Cortex of kidney (tissue), 1 donor: ENCODE measurements around the gene TFAP2A.

Experiments used
- DNase-seq: peaks from one replicate; lab custom pipeline; 2025; lab: John Stamatoyannopoulos, UW

TFAP2A gene

GRCh38 chr6:10414756-10415616, at the start of gene TFAP2A:
Gene TFAP2A (minus strand): TSS chr6:10415074. CDS start chr6:10414991, 83 bp downstream.
- no peak for DNase-seq

- DNase-seq: no peak
These were observed 48.9 kb upstream of the TFAP2A start for GRCh38 chr6:10463491-10464481.

- DNase-seq: no peak
These were observed 48.2 kb upstream of the TFAP2A start for GRCh38 chr6:10463040-10463439.

GRCh38 chr6:10461850-10462249, 47.0 kb upstream of the TFAP2A start:
- DNase-seq: no peak

GRCh38 chr6:10460096-10460495, 45.2 kb upstream of the TFAP2A start:
- no peak for DNase-seq

- no peak for DNase-seq
These were observed 43.4 kb upstream of the TFAP2A start for GRCh38 chr6:10458287-10458686.

GRCh38 chr6:10453596-10453995, 38.7 kb upstream of the TFAP2A start:
- no peak for DNase-seq

- DNase-seq: no peak
These were observed 37.1 kb upstream of the TFAP2A start for GRCh38 chr6:10451828-10452509.

- no peak for DNase-seq
These were observed 36.5 kb upstream of the TFAP2A start for GRCh38 chr6:10451394-10451793.

GRCh38 chr6:10449751-10450150, 34.9 kb upstream of the TFAP2A start:
- DNase-seq: no peak

GRCh38 chr6:10448096-10448495, 33.2 kb upstream of the TFAP2A start:
- no peak for DNase-seq

GRCh38 chr6:10446548-10446947, 31.7 kb upstream of the TFAP2A start:
- no peak for DNase-seq

- no peak for DNase-seq
These were observed 26.8 kb upstream of the TFAP2A start for GRCh38 chr6:10441655-10442009.

GRCh38 chr6:10441004-10441654, 26.3 kb upstream of the TFAP2A start:
- DNase-seq: no peak

- no peak for DNase-seq
These were observed 23.0 kb upstream of the TFAP2A start for GRCh38 chr6:10437891-10438290.

GRCh38 chr6:10434235-10434634, 19.4 kb upstream of the TFAP2A start:
- no peak for DNase-seq

GRCh38 chr6:10433322-10433721, 18.4 kb upstream of the TFAP2A start:
- DNase-seq: no peak

GRCh38 chr6:10431423-10432164, 16.7 kb upstream of the TFAP2A start:
- no peak for DNase-seq

GRCh38 chr6:10429638-10430427, 15.0 kb upstream of the TFAP2A start:
- DNase-seq: no peak

GRCh38 chr6:10426781-10427279, 12.0 kb upstream of the TFAP2A start:
- no peak for DNase-seq
